Activated CD4-positive, alpha-beta T cell treated with anti-CD3 and anti-CD28 coated beads, Interleukin-2, amount 10 ng/mL, durations not matched to agents 24 days and 14 days (primary cell): Measurements from ENCODE around the gene GLIS1. TPM values are rescaled to one million over a fixed set of nuclear protein-coding genes. Genes with fewer than 3 reads are reported as not detected.

Source experiments
- total RNA-seq: library from RNA; stranded (reverse); gene quantifications from 2 replicates; pipeline ENCODE4 v1.2.3, GENCODE V29; 2022

Gene GLIS1
- total RNA-seq, 1 donor from 2014 or later, result not detected

Other genes starting within 250 kb of the GLIS1 start
- 39.7 and 40.8 TPM in 2 replicates for gene NDC1, start 99.1 kb upstream of the GLIS1 start, total RNA-seq
- 14.6 and 15.6 TPM in 2 replicates for gene YIPF1, start 150.6 kb upstream of the GLIS1 start, total RNA-seq
- gene DIO1, start 155.0 kb upstream of the GLIS1 start, total RNA-seq, result not detected in 2 replicates
- gene IFT25, start 206.5 kb upstream of the GLIS1 start, total RNA-seq, result 53.9 and 55.8 TPM in 2 replicates
- gene LRRC42, start 207.2 kb upstream of the GLIS1 start, total RNA-seq, result 33.7 and 34.7 TPM in 2 replicates